ENCODE measurements around the gene SEMA5A. TPM values are rescaled to one million over a fixed set of nuclear protein-coding genes. Genes with fewer than 3 reads are reported as not detected.

The SEMA5A gene
- total and polyA plus RNA-seq, 2 of the 8 experiments (the other 6 are each of a cell fraction or from before 2014, with no cell fraction given): 5.3 to 8.9 TPM

GRCh38 chr5:9390113-9390512 lies 155.8 kb downstream of the SEMA5A start:
- no peak overlapping the region for H3K18ac ChIP-seq (ENCODE audit: extremely low read depth, low read length)
- no peak overlapping the region for H3K4me2 ChIP-seq (ENCODE audit: insufficient read depth in 1 of 2, low read depth in 2 of 2, low read length in 2 of 2)
- 100% methylated on average over 1 of the region's 1 CpG; no CpG with 5 or more reads in 1 of the 2 experiments for WGBS, 2 experiments (ENCODE audit: extremely low coverage in 1 of 2, insufficient coverage in 1 of 2, insufficient read length in 1 of 2, insufficient replicate concordance in 2 of 2, low coverage in 1 of 2, low lambda C conversion rate in 2 of 2, missing lambda C conversion rate in 1 of 2)
- no peaks in the 10 kb centered on the region for H3K23me2 ChIP-seq (ENCODE audit: low read depth, low read length)
- CTCF ChIA-PET (ENCODE audit: partially characterized antibody): no interaction called here
- no peak overlapping the region for H3K56ac ChIP-seq (replicated peaks; ENCODE audit: insufficient read length, low read depth, low read length)
- no peak overlapping the region for H2AK5ac ChIP-seq (ENCODE audit: low read depth, low read length)
- no peaks in the 10 kb centered on the region for H3K79me2 ChIP-seq (ENCODE audit: control insufficient read depth in 1 of 2, insufficient read depth in 2 of 2, low read length in 2 of 2)
- POLR2A ChIA-PET (ENCODE audit: partially characterized antibody): no interaction called here
- no peak overlapping the region for H2BK5ac ChIP-seq (ENCODE audit: low read depth, low read length)
- H3K27me3 ChIP-seq (replicated peaks in 1 of 4; ENCODE audit: control insufficient read depth in 3 of 4, extremely low read depth in 1 of 4, insufficient read depth in 3 of 4, low read length in 3 of 4): no peaks in the 10 kb centered on the region
- no peaks in the 10 kb centered on the region for H3K79me1 ChIP-seq (ENCODE audit: low read depth, low read length)
- no peak overlapping the region for H2BK20ac ChIP-seq (ENCODE audit: low read length)
- no peaks in the 10 kb centered on the region for H3K9me3 ChIP-seq (ENCODE audit: insufficient read depth in 2 of 2, low read depth in 1 of 2, low read length in 1 of 2)
- H2BK12ac ChIP-seq (ENCODE audit: low read depth, low read length): no peak overlapping the region
- H4K5ac ChIP-seq (ENCODE audit: insufficient read length, low read depth, low read length): no peak overlapping the region
- H2AFZ ChIP-seq (ENCODE audit: low read length): no peak overlapping the region
- H3K23ac ChIP-seq (ENCODE audit: insufficient read length): no peak overlapping the region
- H3K36me3 ChIP-seq (ENCODE audit: control insufficient read depth in 2 of 4, insufficient read depth in 4 of 4, low read length in 3 of 4): no peaks in the 10 kb centered on the region
- DNase-seq (ENCODE audit: low read depth in 1 of 2, low spot score in 2 of 2) (no peak), FAIRE-seq (no peak)
- H2BK120ac ChIP-seq (replicated peaks; ENCODE audit: low read depth, low read length): no peak overlapping the region
- no peak overlapping the region for H4K8ac ChIP-seq (ENCODE audit: extremely low read depth, insufficient read depth, low read length)
- H3K4me3 ChIP-seq (ENCODE audit: extremely low read depth in 1 of 4, insufficient read depth in 2 of 4, low read depth in 3 of 4, low read length in 4 of 4): no peak overlapping the region
- H3K9ac ChIP-seq (replicated peaks in 1 of 4; ENCODE audit: extremely low read depth in 1 of 4, low read depth in 3 of 4, low read length in 3 of 4): no peak overlapping the region
- H3K4me1 ChIP-seq (replicated peaks in 1 of 4; ENCODE audit: control insufficient read depth in 3 of 4, insufficient read depth in 4 of 4, low read length in 3 of 4): no peaks in the 10 kb centered on the region
- no peak overlapping the region for H3K14ac ChIP-seq (ENCODE audit: insufficient read length)
- H4K20me1 ChIP-seq (replicated peaks in 1 of 2; ENCODE audit: control insufficient read depth in 1 of 2, insufficient read depth in 2 of 2, low read length in 2 of 2): peaks cover 0 to 2% of the 10 kb centered on the region in 2 experiments
- no peak overlapping the region for H2BK15ac ChIP-seq (ENCODE audit: low read length)
- H4K91ac ChIP-seq (replicated peaks; ENCODE audit: insufficient read length, low read length): no peak overlapping the region
- H3K4ac ChIP-seq (replicated peaks; ENCODE audit: insufficient read length, low read depth, low read length): no peak overlapping the region
- H3K27ac ChIP-seq (ENCODE audit: low read depth, low read length): no peak overlapping the region
- TF ChIP-seq HDAC2 (IDR thresholded peaks at IDR 0.05; ENCODE audit: borderline replicate concordance in 1 of 2, low read depth in 2 of 2, low read length in 2 of 2) (no peak), POLR2A (IDR thresholded peaks at IDR 0.05; ENCODE audit: control extremely low read depth in 1 of 2, low read depth in 2 of 2, low read length in 2 of 2) (no peak), HDAC6 (IDR thresholded peaks at IDR 0.05; ENCODE audit: low read depth, low read length) (no peak), SIN3A (conservative IDR thresholded peaks at IDR 0.05 in 1 of 2, IDR thresholded peaks at IDR 0.05 in 1 of 2; ENCODE audit: low read depth in 1 of 2, low read length in 2 of 2) (no peak), CREB1 (IDR thresholded peaks at IDR 0.05) (no peak), SRF (IDR thresholded peaks at IDR 0.05; ENCODE audit: low read depth, low read length) (no peak), RNF2 (IDR thresholded peaks at IDR 0.05; ENCODE audit: borderline replicate concordance, low read depth, low read length, missing control alignments, poor library complexity, severe bottlenecking) (no peak), PHF8 (conservative IDR thresholded peaks at IDR 0.05; ENCODE audit: low read depth, low read length) (no peak), JUN (IDR thresholded peaks at IDR 0.05; ENCODE audit: low read depth, low read length) (no peak), GTF2F1 (IDR thresholded peaks at IDR 0.05; ENCODE audit: borderline replicate concordance, low read depth, low read length) (no peak), POLR2AphosphoS5 (IDR thresholded peaks at IDR 0.05; ENCODE audit: low read depth, low read length) (no peak), ATF2 (IDR thresholded peaks at IDR 0.05; ENCODE audit: low read length) (no peak), CHD1 (IDR thresholded peaks at IDR 0.05; ENCODE audit: low read depth, low read length) (no peak)

Measured in H1 (cell line).